Transverse colon (tissue), 4 donors: ENCODE measurements around the gene TEKT2. TPM values are rescaled to one million over a fixed set of nuclear protein-coding genes. Genes with fewer than 3 reads are reported as not detected.
A peak's percentile ranks its signal among the peaks of the same experiment; 100 is the strongest.

Experiments used
- DNase-seq: peaks from one replicate; pipeline ENCODE4 v3.0.0-alpha.2; 2019
- H3K27ac ChIP-seq, 4 donors: fragments of 200-600 bp; sonication (generic); 2 replicates each; pipeline ENCODE4 v1.5.1; 2016 to 2018; ENCODE audit warnings: inconsistent platforms in 4 of 4
- H3K27me3 ChIP-seq: fragments of 200-600 bp; sonication (generic); 2 replicates; pipeline ENCODE4 v1.5.1; 2017; ENCODE audit warnings: inconsistent platforms
- H3K36me3 ChIP-seq, 4 donors: fragments of 200-600 bp; sonication (generic); 2 replicates each; pipeline ENCODE4 v1.5.1; 2017 to 2019; ENCODE audit warnings: inconsistent platforms in 4 of 4
- H3K4me1 ChIP-seq, 4 donors: fragments of 200-600 bp; sonication (generic); 2 replicates each; pipeline ENCODE4 v1.5.1; 2017 to 2020; ENCODE audit warnings: inconsistent platforms in 4 of 4
- H3K4me3 ChIP-seq, 4 donors: fragments of 200-600 bp; sonication (generic); 1 replicate in 1 of 4; 2 replicates in 3 of 4; pipeline versions ENCODE4 v1.5.1 to v1.6.1; 2017 to 2019; ENCODE audit warnings: inconsistent platforms in 4 of 4
- H3K9me3 ChIP-seq, 2 donors: fragments of 200-600 bp; sonication (generic); 2 replicates each; pipeline ENCODE4 v1.5.1; 2017 to 2019; ENCODE audit warnings: inconsistent platforms in 2 of 2
- EP300 ChIP-seq: sonication (generic); formaldehyde crosslinking; IDR thresholded peaks from one replicate; pipeline ENCODE4 v1.6.1; 2017; ENCODE audit warnings: antibody characterized with exemption, low read depth
- POLR2A ChIP-seq: fragments of 450-650 bp; IDR thresholded peaks from one replicate; pipeline ENCODE4 v1.6.1; 2016; ENCODE audit warnings: antibody characterized with exemption, mild to moderate bottlenecking, moderate library complexity
- POLR2AphosphoS5 ChIP-seq, 3 donors: sonication (generic); formaldehyde crosslinking; IDR thresholded peaks; one replicate each; pipeline ENCODE4 v1.6.1; 2016; ENCODE audit warnings: antibody characterized with exemption in 3 of 3
- WGBS, 2 donors: methylation state at CpG; one replicate each; pipeline ENCODE4 v1.1.5; 2018; ENCODE audit warnings: low coverage in 1 of 2; 5-methylcytosine and 5-hydroxymethylcytosine counted together
- in situ Hi-C, 4 donors: fragments of 200-750 bp; cut with MboI; loops; one replicate each; pipeline versions ENCODE4 v1.15.0 to v1.15.1; 2017; ENCODE audit warnings: low sequenced_read_pairs in 3 of 4, low pct_ligation_motif_present in 1 of 4, low pct_unique_long_range_greater_than_20kb in 1 of 4
- intact Hi-C: fragments of 100-400 bp; cut with DNase I; formaldehyde crosslinking; loops from one replicate; pipeline ENCODE4 v1.15.1; 2023; ENCODE audit warnings: low total_unique reads
- total RNA-seq, 4 donors: library from RNA; depleted of rRNA; stranded (reverse); fragments of >200 nt; gene quantifications; one replicate each; pipeline ENCODE4 v1.1.0, GENCODE V29; 2016
- TF ChIP-seq, protein P1 (sequence below), 5 experiments: fragments of 200-600 bp in 3 of 5; fragments of 450-650 bp in 2 of 5; sonication (generic) in 3 of 5; IDR thresholded peaks; 1 replicate in 2 of 5; 2 replicates in 3 of 5; pipeline ENCODE4 v1.5.1; 2016 to 2017; ENCODE audit warnings: antibody characterized with exemption in 5 of 5, inconsistent platforms in 3 of 5, mild to moderate bottlenecking in 2 of 5, moderate library complexity in 1 of 5

The TEKT2 gene
- total RNA-seq, 4 donors from 2014 or later: not detected

DNA sequence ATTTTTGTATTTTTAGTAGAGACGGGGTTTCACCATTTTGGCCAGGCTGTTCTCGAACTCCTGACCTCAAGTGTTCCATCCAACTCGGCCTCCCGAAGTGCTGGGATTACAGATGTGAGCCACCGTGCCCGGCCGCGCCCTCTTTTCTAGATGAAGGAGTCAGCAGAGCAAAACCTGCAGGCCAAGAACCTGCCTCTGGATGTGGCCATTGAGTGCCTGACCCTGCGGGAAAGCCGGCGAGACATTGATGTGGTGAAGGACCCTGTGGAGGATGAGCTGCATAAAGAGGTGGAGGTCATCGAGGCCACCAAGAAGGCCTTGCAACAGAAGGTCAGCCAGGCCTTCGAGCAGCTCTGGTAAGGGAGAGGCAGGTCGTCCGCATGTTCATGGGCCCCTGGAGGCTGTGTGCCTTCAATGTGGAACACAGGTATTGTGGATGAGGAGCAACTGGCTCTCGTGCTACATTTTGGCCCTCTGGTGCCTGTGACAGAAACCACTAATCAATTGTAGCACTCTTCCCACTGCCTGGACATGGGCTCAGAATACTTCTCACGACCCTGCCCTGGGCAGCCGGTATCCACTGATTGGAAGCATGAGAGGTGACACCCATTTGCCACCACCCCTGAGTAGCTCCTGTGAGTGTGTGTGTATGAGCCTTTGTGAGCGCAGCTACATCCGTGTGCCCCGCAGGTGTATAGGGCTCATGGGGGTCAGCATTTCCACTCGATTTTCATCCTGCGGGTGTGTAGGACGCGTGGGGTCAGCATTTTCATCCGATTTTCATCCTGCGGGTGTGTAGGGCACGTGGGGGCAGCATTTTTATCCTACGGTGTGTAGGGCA is 2.0 kb downstream of the TEKT2 start:
- TF ChIP-seq EP300 (no peak), POLR2AphosphoS5 (IDR thresholded peaks at IDR 0.05) (no peak), POLR2A (no peak)
- TF ChIP-seq, protein P1, sequence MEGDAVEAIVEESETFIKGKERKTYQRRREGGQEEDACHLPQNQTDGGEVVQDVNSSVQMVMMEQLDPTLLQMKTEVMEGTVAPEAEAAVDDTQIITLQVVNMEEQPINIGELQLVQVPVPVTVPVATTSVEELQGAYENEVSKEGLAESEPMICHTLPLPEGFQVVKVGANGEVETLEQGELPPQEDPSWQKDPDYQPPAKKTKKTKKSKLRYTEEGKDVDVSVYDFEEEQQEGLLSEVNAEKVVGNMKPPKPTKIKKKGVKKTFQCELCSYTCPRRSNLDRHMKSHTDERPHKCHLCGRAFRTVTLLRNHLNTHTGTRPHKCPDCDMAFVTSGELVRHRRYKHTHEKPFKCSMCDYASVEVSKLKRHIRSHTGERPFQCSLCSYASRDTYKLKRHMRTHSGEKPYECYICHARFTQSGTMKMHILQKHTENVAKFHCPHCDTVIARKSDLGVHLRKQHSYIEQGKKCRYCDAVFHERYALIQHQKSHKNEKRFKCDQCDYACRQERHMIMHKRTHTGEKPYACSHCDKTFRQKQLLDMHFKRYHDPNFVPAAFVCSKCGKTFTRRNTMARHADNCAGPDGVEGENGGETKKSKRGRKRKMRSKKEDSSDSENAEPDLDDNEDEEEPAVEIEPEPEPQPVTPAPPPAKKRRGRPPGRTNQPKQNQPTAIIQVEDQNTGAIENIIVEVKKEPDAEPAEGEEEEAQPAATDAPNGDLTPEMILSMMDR (IDR thresholded peaks at IDR 0.05): no peak
- WGBS, 2 donors: 91% methylated on average over 29 of the region's 29 CpGs; no CpG with 5 or more reads in 1 of the 2 donors
- peaks cover 17% of the 10 kb centered on the region for H3K27me3 ChIP-seq
- H3K4me3 ChIP-seq: no peak overlapping the region
- in situ Hi-C loops: no loop called here
- no peaks in the 10 kb centered on the region for H3K36me3 ChIP-seq
- H3K4me1 ChIP-seq: peaks cover 10 to 32% (median 25%) of the 10 kb centered on the region in 4 donors
- no peaks in the 10 kb centered on the region for H3K9me3 ChIP-seq
- no peak for DNase-seq
- no peak overlapping the region for H3K27ac ChIP-seq
- intact Hi-C loops: no loop called here

DNA sequence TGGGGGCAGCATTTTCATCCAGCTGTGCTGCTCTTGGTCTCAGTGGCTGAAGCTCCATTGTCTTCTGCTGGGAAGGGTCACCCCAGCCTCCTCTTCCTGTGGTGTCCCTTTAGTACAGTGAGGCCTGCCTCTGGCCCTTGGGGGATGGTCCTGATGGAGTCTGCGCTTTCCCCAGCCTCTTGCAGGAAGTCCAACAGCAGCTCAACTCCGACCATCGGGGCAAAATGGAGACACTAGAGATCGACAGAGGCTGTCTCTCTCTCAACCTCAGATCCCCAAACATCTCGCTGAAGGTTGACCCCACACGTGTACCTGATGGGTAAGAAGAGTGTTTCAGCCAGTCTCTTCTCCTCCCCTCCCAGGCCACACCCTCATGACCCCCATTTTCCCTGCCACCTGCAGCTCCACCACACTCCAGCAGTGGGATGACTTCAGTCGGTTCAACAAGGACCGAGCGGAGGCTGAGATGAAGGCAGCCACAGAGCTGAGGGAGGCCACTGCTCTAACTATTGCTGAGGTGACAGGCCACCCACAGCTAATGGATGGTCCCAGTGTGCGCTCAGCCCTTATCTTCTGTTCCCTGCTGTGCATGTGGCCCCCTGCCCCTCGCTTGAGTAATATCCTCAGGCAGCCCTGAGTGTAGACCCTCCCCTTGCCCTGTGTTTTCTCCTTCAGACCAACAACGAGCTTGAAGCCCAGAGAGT is 2.8 kb downstream of the TEKT2 start:
- 91% methylated on average over 12 of the region's 12 CpGs; no CpG with 5 or more reads in 1 of the 2 donors for WGBS, 2 donors
- no peaks in the 10 kb centered on the region for H3K9me3 ChIP-seq
- H3K27ac ChIP-seq: no peak overlapping the region
- intact Hi-C loops (no loop called here), in situ Hi-C loops (no loop called here)
- H3K4me1 ChIP-seq: peaks cover 10 to 38% (median 25%) of the 10 kb centered on the region in 4 donors
- peaks cover 0 to under 1% (median 0%) of the 10 kb centered on the region in 4 donors for H3K36me3 ChIP-seq
- peaks cover 17% of the 10 kb centered on the region for H3K27me3 ChIP-seq
- TF ChIP-seq EP300 (no peak), POLR2A (no peak), POLR2AphosphoS5 (IDR thresholded peaks at IDR 0.05) (no peak)
- TF ChIP-seq, protein P1 (IDR thresholded peaks at IDR 0.05): no peak
- no peak overlapping the region for H3K4me3 ChIP-seq
- DNase-seq: no peak

DNA sequence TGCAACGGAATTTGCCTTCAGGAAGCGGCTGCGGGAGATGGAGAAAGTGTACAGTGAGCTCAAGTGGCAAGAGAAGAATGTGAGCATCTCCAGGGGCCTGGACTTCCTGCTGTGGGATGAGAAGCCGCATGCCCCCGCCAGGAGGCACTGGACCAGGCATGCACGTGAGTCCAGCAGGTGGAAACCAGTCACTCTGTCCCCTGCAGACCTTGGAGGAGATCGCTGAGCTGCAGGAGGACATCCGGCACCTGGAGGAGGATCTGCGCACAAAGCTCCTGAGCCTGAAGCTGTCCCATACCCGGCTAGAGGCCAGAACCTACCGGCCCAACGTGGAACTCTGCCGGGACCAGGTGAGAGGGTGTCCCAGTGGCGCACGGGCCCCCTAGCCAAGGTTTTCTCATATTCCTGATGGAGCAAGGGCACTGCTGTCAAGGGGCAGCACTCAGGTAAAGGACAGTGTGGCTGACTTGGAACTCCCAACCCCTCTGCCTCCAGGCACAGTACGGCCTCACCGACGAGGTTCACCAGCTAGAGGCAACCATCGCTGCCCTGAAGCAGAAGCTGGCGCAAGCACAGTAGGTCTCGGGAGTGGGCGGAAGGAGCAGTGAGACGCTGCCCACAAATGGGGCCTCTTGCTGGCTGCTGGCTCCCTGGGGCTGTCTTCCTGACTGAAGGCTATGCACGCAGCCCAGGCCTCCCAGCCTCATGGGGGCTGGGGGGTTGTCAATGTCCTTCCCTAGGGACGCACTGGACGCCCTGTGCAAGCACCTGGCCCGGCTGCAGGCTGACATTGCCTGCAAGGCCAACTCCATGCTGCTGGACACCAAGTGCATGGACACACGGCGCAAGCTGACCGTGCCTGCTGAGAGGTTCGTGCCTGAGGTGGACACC is 3.6 kb downstream of the TEKT2 start:
- DNase-seq: no peak
- peaks cover 17% of the 10 kb centered on the region for H3K27me3 ChIP-seq
- no peaks in the 10 kb centered on the region for H3K9me3 ChIP-seq
- H3K4me1 ChIP-seq: peaks cover 10 to 38% (median 25%) of the 10 kb centered on the region in 4 donors
- H3K36me3 ChIP-seq: peaks cover 0 to 8% (median under 1%) of the 10 kb centered on the region in 4 donors
- no peak for TF ChIP-seq POLR2A
- no peak overlapping the region for H3K4me3 ChIP-seq
- intact Hi-C loops: no loop called here
- WGBS, 2 donors: 92% methylated on average over 29 of the region's 31 CpGs; no CpG with 5 or more reads in 1 of the 2 donors
- in situ Hi-C loops: no loop called here
- H3K27ac ChIP-seq: no peak overlapping the region

DNA sequence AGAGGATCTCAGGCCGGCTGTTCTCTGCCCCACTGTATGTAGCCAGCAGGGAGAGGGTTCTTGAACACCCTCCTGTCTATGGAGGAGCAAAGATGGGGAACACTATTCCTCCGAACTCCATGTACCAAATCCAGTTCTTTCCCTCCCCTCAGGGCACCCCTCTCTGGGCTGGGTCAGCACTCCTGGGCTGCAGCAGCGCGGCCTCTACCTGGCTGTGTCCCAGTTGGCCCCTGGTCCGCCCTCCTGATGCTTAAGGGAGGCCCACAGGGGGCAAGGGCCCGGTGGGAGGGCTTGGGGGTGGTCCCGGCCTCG is 4.3 kb downstream of the TEKT2 start:
- H3K4me1 ChIP-seq: peaks cover 10 to 38% (median 25%) of the 10 kb centered on the region in 4 donors
- H3K9me3 ChIP-seq: no peaks in the 10 kb centered on the region
- intact Hi-C loops: no loop called here
- H3K27ac ChIP-seq: peak overlapping the region; percentile 86 to 93 (median 89)
- WGBS, 2 donors: 29 to 100% methylated on average over 1 to 8 of the region's 8 CpGs
- TF ChIP-seq, protein P1 (IDR thresholded peaks at IDR 0.05): no peak
- no peak for TF ChIP-seq POLR2AphosphoS5 (IDR thresholded peaks at IDR 0.05)
- TF ChIP-seq POLR2A: no peak
- no peak for TF ChIP-seq EP300
- in situ Hi-C loops: no loop called here
- no peak for DNase-seq
- peaks cover 17% of the 10 kb centered on the region for H3K27me3 ChIP-seq
- H3K36me3 ChIP-seq: peaks cover 0 to 15% (median 5%) of the 10 kb centered on the region in 4 donors
- peak overlapping the region; percentile 21 to 89 (median 78) for H3K4me3 ChIP-seq
